ENCODE measurements around the gene ELK4. TPM values are rescaled to one million over a fixed set of nuclear protein-coding genes. Genes with fewer than 3 reads are reported as not detected.

Gene ELK4
- total and polyA plus RNA-seq, 2 of the 13 experiments (the other 11 are each of a cell fraction or from before 2014, with no cell fraction given): 8.3 to 13.1 TPM

DNA sequence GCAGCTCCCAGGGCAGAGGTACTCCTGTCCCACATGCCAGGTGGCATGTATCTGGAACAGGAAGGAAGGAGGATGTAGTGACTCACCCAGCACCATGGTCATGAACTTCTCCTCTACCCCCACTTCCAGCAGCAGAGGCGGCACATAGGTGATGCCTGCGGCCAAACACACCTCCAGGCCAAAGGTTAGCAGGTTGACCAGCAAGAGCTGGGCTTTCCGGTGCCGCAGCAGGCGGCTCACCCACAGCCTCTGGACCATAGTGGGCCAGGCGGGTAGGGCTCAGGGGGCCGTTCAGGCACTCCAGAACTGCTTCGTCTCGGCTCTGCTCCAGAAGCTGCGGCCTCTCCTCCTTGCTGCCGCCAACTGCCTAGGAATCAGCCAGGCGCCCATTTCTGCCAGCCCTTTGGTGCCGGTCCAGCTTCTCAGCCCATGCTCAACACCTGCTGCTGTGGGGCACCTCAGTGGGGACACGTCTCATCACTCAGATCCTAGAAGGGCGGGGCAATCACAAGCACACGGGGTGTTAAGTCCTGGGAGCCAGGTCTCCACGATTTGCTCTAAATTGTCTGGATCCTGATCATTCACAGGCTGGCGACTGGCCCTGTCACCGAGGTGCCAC, 32.7 kb upstream of the ELK4 start (continued):
- TF ChIP-seq, protein P1, sequence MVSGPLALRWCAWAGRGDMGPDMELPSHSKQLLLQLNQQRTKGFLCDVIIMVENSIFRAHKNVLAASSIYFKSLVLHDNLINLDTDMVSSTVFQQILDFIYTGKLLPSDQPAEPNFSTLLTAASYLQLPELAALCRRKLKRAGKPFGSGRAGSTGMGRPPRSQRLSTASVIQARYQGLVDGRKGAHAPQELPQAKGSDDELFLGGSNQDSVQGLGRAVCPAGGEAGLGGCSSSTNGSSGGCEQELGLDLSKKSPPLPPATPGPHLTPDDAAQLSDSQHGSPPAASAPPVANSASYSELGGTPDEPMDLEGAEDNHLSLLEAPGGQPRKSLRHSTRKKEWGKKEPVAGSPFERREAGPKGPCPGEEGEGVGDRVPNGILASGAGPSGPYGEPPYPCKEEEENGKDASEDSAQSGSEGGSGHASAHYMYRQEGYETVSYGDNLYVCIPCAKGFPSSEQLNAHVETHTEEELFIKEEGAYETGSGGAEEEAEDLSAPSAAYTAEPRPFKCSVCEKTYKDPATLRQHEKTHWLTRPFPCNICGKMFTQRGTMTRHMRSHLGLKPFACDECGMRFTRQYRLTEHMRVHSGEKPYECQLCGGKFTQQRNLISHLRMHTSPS (CRISPR knock-in tag; IDR thresholded peaks at IDR 0.05; ENCODE audit: low read depth): peak; percentile 87; the same call in 1 of the 2 replicates
- TF ChIP-seq ZNF768 (CRISPR knock-in tag; IDR thresholded peaks at IDR 0.05): peak; percentile 52; the same call in 1 of the 2 replicates
- no peak for TF ChIP-seq ZMYM3 (CRISPR knock-in tag; IDR thresholded peaks at IDR 0.05)
- TF ChIP-seq, protein P2, sequence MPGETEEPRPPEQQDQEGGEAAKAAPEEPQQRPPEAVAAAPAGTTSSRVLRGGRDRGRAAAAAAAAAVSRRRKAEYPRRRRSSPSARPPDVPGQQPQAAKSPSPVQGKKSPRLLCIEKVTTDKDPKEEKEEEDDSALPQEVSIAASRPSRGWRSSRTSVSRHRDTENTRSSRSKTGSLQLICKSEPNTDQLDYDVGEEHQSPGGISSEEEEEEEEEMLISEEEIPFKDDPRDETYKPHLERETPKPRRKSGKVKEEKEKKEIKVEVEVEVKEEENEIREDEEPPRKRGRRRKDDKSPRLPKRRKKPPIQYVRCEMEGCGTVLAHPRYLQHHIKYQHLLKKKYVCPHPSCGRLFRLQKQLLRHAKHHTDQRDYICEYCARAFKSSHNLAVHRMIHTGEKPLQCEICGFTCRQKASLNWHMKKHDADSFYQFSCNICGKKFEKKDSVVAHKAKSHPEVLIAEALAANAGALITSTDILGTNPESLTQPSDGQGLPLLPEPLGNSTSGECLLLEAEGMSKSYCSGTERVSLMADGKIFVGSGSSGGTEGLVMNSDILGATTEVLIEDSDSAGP (CRISPR knock-in tag; IDR thresholded peaks at IDR 0.05; ENCODE audit: borderline replicate concordance): peak; percentile 38; the same call in 1 of the 2 replicates
- no peak for TF ChIP-seq SNAPC5 (CRISPR knock-in tag; IDR thresholded peaks at IDR 0.05; ENCODE audit: borderline replicate concordance)
- TF ChIP-seq ZFX (CRISPR knock-in tag; IDR thresholded peaks at IDR 0.05; ENCODE audit: low read depth): peak; percentile 34; the same call in 1 of the 2 replicates
- peak; percentile 74 for TF ChIP-seq PAXIP1 (CRISPR knock-in tag; conservative IDR thresholded peaks at IDR 0.05)
- 0 out of 2 replicates have a peak, but pooled peaks have one; percentile 39 for TF ChIP-seq TARDBP (CRISPR knock-in tag; IDR thresholded peaks at IDR 0.05)
